ENCODE data around the gene KIF1C. TPM values are rescaled to one million over a fixed set of nuclear protein-coding genes. Genes with fewer than 3 reads are reported as not detected.

The KIF1C gene
- 75.3 and 83.6 TPM in 2 replicates for total RNA-seq (2014; rRNA removed; shearing (Covaris generic))

DNA sequence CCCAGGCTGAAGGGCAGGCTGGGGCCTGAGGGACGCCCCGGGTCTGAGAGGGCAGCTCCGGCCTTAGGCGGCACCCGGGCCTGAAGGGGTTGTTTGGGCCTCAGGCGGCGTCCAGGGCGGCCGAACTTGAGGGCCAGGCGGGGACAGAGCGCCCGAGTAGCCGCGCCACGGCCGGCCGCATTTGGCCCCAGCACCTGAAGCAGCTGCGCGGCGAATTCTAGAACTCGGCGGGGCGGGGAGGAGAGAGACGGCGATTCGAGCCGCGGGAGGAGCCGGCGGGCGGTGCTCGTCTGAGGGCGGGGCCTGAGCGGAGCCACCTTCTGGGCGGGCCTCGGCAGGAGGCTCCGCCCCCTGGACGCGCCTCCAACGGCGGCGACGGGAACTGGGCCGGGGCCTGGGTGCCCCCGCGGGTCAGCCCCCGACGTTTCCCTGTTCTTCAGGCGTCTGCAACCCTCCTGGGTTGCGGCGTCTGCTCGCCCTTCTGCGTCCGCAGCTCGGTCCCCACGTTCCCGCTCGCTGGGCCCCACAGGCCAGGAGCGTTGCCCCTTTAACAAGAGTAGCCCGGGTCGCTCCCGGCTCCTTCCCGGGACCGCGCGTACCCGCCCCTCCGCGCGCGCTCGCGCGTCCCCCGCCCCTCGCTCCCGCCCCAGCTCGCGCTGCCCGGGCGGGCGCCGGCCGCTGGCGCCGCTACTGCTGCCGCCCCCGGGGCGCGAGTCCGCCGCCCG is at the start of gene KIF1C, which contains the start of gene INCA1:
Gene KIF1C, plus strand, starts transcription at position 649 of the 725 bp plus-strand sequence. CDS start 2,297 bp downstream, outside the sequence.
Gene INCA1, minus strand, starts transcription at position 221 of the 725 bp plus-strand sequence. CDS start 3,085 bp downstream, outside the sequence.
- peak; percentile 85 for DNase-seq (ENCODE audit: low spot score)

DNA sequence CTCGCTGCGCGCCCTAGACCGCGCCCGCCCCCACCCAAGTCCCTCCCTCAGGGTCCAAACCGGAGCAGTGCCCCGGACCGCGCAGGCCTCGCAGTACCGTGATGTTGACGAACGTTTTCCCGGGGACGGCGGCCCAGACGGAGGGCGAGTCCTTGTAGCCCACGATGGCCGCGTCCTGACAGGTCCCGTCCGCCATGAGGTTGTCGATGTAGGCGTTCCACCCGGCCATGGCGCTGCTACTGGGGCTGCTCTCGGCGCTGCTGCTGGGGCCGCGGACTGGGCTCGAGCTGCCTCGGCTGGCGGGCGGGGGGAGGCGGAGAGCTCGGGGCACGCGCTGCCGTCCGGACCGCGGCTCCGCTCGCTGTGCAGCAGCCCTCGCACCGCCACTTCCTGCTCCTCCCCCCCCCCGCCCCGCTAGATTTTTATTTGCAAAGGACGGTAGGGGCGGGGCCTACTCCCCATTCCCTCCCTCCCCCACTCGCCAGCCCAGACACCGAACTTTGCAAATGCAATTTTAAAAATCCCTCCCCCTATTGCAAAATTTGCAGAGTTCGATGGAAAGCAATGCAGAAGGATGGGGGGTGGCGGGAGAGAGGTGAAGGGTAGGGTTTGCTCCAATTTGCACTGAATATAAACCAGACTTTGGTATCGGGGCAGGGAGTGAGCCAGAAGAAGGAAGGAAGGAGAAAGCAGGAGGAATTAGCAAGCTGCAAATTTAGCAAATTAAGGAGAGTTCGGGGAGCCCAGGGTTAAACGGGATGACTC is 49.4 kb upstream of the KIF1C start, which contains the start of gene PFN1:
Gene PFN1, minus strand, starts transcription at position 365 of the 765 bp plus-strand sequence. Its CDS starts 136 bp downstream, at position 229.
- DNase-seq (ENCODE audit: low spot score), result peak; percentile 78

DNA sequence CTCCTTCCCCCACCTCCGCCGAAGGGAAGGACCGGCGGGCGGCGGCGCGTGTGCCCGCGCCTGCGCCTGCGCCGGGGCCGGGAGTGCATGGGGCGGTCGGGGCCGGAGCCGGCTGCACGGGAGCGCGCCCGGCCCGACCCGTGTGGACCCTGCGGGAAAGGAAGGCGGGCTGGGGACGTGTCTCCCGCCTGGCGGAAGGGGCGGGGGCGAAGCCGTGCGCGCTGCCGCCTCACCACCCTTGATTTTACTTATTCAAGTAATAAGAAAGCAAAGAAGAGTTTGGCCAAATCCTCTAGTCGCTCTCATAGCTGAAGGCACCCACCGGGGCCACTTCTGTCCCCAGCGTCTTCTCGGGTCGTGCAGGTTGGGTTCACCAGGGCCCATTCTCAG is 48.8 kb upstream of the KIF1C start:
- DNase-seq (ENCODE audit: low spot score), result peak; percentile 72

DNA sequence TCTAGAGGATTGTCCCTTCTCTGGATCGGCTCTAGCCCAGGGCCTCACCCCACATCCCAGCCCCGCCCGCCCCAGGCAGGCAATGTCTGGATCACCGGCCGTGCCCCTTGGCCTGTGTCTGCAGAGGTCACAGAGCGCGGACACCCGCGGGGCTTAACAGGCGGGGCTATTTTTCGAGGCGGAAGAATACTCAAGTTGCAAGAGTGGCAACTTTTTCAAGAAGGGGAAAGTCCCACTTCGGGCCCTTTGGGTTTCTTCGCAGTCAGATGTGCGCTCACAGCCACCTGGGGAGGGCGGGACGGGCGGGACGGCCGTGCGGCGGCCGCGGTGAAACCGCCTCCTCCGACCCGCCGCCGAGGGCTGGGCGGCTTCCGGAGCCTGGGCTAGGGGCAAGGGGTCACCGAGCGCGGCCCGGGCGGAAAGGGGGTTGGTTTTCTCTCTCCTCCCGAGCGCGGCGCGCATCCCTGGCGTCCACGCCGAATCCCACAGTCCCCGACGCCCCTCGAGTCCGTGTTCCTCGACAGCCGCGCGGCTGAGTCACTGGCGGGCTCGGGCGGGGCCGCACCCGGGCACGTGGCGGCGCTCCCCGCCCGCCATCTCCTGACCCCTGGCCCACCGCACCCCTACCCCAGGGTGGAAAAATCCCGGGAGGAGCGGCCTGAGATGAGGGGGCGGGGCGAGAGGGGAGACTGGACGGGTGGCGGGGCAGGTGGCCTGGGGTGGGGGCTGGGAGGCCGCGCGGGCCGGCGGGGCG is 48.3 kb upstream of the KIF1C start:
- peak; percentile 69 for DNase-seq (ENCODE audit: low spot score)

DNA sequence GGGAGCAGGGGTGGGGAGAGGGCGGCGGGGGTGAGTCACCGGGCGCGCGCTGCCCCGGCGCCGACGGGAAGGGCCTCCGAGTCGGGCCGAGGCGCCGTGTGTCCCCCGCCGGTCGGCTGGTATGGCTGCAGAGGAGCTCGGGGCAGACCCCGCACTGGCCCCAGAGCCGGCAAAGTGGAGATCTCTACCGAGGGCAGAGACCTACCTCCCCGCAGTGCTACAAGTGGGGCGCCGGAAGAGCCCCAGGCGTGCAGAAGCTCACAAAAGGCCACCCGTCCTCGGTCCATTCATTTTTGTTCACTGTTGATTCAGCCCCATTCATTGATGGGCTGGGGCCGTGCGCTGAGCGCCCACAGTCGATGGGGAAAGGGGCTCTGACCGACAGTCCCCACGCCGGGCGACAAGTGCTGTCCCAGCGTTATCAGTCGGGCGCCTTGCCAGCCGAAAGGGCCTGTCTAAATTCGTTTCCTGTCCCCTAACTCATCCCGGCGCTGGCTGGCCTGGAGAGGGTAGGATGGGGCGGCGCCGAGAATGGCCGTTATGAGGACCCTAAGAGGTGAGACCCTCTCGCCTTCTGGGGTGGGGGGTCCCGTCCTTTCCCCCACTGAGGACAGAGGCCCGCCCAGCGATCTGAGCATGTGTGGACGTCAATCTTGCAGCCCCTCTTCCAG is 47.5 kb upstream of the KIF1C start:
- peak; percentile 32 for DNase-seq (ENCODE audit: low spot score)

DNA sequence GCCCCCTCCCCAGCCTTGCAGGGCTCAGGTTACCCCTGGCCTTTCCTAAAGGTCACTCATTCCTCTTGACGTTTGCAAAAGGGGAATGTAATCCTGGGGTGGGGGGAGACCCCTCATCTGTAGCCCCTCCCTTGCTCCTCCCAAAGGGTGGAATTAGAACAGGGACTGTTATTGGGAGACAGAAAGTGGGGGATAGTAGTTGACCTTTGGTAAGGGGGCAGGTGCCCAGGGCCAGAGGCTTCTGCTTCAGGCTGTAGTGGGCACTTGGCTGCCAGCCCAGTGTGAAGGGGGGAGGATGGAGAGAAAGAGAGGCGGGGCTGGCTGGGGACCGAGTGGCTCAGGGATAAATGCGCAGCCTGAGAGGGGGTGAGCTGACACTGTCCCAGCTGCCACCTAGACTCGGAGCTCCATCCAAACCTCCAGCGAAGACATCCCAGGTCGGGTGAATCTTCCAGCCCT is 47.0 kb upstream of the KIF1C start, which contains the start of gene ENO3:
Gene ENO3, plus strand, starts transcription at position 374 of the 459 bp plus-strand sequence. CDS start 711 bp downstream, outside the sequence.
- no peak for DNase-seq (ENCODE audit: low spot score)

DNA sequence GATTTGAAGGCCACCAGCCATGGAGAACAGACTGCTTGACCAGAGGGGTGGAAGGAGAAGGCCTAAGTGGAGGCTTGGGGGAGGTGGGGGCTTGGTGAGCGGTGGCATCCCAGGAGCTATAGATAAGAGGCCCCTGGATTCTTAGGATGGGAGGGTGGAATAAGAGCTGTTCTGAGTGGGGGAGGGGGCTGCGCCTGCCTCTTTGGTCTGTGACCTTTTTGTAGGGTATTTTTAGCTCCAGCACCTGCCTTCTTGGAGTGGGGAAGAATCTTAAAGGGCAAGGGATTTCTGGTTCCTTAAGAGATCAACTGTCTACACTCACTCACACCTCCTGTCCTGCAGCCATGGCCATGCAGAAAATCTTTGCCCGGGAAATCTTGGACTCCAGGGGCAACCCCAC is 46.3 kb upstream of the KIF1C start:
- DNase-seq (ENCODE audit: low spot score), result no peak

DNA sequence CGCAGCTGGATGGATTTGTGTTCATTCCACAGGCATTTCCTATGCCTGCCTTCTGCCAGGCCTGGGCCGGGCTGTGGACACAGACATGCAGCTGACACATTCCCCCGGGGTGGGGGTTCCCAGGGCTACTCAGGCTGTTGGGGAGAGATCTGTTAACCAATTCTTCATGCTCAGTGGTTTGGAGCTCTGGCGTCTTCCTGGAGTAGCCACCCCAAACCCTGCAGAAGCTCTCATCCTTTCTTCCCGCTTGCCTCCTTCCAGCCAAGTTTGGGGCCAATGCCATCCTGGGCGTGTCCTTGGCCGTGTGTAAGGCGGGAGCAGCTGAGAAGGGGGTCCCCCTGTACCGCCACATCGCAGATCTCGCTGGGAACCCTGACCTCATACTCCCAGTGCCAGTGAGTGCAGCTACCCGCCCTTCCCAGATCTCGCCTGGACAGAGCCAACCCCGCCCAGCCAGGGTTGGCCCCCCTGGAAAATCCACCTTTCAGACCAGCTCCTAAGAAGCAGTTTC is 44.2 kb upstream of the KIF1C start:
- no peak for DNase-seq (ENCODE audit: low spot score)

DNA sequence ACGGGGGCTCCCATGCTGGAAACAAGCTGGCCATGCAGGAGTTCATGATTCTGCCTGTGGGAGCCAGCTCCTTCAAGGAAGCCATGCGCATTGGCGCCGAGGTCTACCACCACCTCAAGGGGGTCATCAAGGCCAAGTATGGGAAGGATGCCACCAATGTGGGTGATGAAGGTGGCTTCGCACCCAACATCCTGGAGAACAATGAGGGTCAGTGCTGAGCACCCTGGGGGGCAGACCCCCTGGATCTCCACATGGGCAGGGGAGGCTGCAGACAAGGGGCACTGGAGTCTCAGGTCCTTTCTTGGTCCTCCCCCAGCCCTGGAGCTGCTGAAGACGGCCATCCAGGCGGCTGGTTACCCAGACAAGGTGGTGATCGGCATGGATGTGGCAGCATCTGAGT is 42.7 kb upstream of the KIF1C start:
- DNase-seq (ENCODE audit: low spot score), result no peak

DNA sequence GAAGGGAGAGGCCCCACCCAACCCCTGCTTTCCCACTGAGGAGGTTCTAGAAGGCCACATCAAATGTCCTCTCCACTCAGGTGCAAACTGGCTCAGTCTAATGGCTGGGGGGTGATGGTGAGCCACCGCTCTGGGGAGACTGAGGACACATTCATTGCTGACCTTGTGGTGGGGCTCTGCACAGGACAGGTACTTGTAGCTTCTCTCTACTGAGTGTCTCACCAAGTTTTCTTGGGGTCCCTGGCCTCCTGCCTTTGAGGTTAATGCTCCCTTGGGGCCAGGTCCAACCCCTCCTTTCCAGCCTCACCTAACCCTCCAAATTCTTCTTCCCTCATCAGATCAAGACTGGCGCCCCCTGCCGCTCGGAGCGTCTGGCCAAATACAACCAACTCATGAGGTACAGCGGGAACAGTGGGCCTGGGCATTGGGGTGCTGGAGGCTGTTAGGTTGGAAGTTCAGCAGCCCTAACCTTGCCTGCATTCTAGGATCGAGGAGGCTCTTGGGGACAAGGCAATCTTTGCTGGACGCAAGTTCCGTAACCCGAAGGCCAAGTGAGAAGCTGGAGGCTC is 41.2 kb upstream of the KIF1C start:
- no peak for DNase-seq (ENCODE audit: low spot score)

DNA sequence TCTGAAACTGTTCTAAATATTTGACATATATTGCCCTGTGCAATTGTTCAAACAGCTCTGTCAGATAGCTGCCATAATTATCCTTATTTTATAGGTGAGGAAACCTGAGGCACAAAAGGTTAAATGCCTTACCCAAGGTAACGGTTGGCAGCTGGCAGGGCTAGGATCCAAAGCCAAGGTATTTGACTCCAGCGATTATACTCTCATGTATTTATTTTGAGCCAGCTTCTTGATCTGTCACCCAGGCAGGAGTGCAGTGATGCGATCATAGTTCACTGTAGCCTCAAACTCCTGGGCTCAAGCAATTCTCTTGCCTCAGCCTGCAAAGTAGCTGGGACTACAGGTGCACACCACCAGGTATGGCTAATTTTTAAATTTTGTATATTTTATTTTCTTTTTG is 39.6 kb upstream of the KIF1C start:
- DNase-seq (ENCODE audit: low spot score), result no peak

DNA sequence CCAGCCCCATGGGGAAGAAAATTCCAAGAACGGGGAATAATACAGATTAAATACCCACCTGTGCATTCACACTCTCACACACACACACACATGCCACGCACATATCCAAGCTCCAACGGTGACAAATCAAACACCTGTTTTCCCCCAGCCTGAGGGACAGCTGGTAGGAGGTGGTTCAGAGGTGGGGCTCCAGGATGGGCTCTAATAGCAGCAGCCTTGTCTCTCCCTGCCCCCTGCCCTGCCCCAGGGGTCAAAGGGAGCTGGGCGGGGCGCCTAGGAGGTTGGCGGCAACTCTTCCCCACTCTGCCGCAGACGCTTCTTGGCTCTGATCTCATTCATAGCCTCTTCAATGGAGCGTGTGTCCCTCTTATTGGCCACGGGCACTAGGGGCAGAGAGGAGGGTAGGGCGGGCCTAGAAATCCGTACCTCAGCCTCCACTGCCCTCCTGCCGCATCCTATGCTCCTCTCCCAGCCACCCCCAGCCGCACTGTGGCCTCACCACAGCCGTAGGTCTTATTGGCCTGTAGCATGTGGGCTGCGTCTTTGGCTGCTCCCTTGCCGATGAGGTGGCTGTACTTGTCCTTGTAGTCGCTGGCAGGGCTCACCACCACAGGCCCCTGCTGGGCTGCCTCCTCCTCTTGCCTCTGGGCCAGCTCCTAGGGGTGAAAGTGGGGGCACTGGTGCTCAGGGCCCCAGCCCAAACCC is 38.3 kb upstream of the KIF1C start:
- no peak for DNase-seq (ENCODE audit: low spot score)

DNA sequence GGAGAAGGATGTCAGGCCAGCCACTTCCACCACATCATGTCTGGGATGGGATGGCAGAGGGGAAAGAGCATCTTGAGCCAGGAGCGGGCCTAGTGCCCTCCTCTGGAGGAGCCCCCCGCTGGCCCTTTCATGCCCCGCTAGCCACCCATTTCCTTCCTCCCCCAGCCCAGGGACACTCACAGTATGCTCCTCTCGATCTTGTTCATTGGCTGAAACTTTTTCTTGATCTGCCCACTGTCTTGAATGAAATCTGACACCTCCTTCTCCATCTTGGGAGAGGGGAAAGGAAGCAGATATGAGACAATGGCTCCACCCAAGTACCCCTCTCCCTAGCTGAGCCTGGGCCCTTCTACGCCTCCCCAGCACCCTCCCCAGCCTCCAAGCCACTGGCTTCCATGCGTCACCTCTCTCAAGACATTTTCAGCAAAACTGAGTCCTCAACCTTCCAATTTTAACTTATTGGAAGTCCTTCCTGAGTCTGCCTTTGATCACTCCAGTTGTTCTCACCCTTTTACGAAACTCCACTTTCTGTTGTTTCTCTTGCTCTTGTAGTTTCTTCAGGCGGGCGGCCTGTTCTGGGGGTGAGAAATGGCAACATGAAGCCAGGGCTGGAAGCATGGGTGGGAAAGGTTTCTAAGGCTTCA is 37.3 kb upstream of the KIF1C start:
- no peak for DNase-seq (ENCODE audit: low spot score)

DNA sequence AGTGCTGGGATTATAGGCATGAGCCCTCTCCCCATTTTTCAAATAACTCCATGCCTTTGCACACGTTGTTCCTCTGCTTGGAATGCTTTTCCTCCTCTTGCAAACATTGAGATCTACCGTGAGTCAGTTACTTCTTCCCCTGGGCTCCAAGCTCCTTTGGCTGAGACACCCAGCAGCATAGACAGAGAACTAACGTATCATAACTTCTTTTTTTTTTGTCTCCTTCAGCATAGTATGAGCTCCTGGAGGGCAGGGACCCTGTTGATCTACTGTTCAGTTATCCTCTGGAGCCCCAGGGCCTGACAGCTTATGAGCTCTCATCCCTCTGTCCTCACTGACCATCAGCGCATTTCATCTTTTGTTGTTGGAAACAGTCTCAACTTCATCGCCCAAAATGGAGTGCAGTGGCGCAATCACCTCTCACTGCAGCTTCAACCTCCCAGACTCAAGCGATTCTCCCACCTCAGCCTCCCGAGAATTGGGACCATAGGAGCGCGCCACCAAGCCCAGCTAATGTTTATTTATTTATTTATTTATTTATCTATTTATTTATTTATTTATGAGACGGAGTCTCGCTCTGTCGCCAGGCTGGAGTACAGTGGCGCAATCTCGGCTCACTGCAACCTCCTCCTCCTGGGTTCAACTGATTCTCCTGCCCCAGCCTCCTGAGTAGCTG is 32.3 kb upstream of the KIF1C start:
- DNase-seq (ENCODE audit: low spot score), result no peak

DNA sequence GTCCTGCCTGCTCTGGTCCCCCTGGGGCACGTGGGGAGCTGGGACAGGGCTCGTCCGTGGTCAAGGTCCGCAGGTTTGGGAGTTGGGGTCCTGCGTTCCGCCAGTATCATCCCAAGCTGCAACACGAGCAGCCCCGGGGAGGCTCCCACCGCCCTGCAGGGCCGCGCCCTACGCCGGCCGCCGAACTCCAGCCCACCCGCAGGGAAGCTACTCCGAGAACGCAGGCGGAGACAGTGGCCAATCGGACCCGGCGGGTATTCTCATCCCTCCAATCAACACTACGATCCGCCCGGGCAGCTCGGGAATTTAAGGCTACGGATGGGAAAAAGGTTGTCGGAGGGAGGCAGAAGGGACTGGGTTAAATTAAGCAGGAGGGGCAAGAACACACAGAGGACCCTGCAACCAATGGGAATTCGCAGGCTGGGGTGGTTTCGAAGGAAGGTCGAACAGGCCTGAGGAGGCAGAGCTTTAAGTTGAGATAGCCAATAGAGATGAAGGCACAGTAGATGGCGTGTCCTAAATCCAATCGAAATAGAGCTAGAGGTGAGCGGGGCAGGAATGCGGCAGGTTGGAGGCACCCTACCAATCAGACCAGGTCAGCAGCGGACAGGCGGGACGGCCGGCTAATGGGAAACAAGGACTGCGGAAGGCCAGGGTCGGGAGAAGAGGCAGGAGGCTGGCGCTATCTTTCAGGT is 30.8 kb upstream of the KIF1C start:
- DNase-seq (ENCODE audit: low spot score), result peak; percentile 96

DNA sequence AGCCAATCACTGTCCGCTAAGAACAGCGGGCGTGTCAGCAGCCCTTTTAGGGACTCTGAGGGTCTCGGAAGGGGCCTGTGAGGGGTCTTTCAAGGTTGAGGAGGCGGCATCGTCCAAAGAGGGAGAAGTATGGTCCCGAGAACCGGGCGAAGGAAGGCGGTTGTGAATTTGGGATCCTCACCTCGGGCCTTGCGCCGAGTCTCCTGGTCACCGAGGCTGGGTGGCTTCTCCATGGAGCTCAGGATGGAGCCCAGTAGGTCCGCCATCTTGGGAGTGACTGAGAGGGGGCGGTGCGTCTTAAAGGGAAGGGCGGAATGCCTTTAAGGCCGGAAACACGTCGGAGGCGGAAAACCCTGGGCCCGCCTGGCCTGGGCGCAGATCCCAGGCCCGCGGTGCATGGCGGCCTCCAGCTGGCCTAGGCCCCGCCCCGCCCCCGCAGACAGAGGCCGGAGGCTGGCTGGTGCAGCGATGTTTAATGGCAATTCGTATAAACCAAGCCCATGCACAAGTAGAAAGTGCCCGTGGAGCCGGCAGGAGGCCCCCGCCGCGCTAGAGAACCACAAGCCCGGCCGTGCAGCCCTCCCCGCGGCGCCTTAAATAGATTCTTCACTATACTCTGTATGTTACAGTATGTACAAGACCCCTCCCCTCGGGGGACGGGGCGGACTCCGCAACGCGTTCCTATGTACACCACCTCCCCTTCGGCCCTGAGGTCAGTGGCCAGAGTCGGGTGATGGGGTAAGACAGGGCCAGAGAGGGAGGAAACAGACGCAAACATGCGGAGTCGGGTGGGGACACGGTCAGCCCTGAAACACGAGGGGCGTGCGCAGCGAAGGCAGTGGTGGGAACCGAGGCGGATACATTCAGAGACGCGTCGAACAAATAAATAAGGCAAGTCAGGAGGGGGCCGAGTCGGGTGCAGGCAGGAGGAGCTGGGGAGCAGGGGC is 29.9 kb upstream of the KIF1C start, which contains the start of gene SPAG7:
Gene SPAG7, minus strand, starts transcription at position 279 of the 947 bp plus-strand sequence. Its CDS starts 13 bp downstream, at position 266.
- DNase-seq (ENCODE audit: low spot score), result peak; percentile 93
